Muscle layer of duodenum (tissue), 2 donors: ENCODE measurements around the gene KCNQ5.

Experiments
- H3K27ac ChIP-seq: one replicate; pipeline ENCODE4 v1.7.0; 2013; ENCODE audit warnings: mild to moderate bottlenecking, low read length
- H3K27me3 ChIP-seq: one replicate; pipeline ENCODE4 v1.7.0; 2013; ENCODE audit warnings: low read depth, mild to moderate bottlenecking, control low read depth, low read length
- H3K36me3 ChIP-seq, 2 donors: one replicate each; pipeline ENCODE4 v1.7.0; 2013; ENCODE audit warnings: low read length in 2 of 2, control low read depth in 1 of 2, mild to moderate bottlenecking in 1 of 2; ENCODE audit not compliant: insufficient read depth in 2 of 2, control insufficient read depth in 1 of 2
- H3K4me1 ChIP-seq, 2 donors: one replicate each; pipeline ENCODE4 v1.7.0; 2013; ENCODE audit warnings: low read length in 2 of 2, mild to moderate bottlenecking in 2 of 2, control low read depth in 1 of 2, moderate library complexity in 1 of 2; ENCODE audit not compliant: insufficient read depth in 2 of 2, control insufficient read depth in 1 of 2
- H3K4me3 ChIP-seq, 2 donors: one replicate each; pipeline ENCODE4 v1.7.0; 2013; ENCODE audit warnings: low read length in 2 of 2, low read depth in 1 of 2, mild to moderate bottlenecking in 1 of 2
- H3K9me3 ChIP-seq, 2 donors: one replicate each; pipeline ENCODE4 v1.7.0; 2013; ENCODE audit warnings: low read length in 2 of 2, control low read depth in 1 of 2, mild to moderate bottlenecking in 1 of 2; ENCODE audit not compliant: control insufficient read depth in 1 of 2
- donor health status: healthy.

KCNQ5 gene

GRCh38 chr6:72642435-72642834 lies 20.6 kb downstream of the KCNQ5 start:
- no peak overlapping the region for H3K27ac ChIP-seq
- H3K9me3 ChIP-seq, result no peaks in the 10 kb centered on the region
- H3K27me3 ChIP-seq, result no peaks in the 10 kb centered on the region
- H3K4me1 ChIP-seq, result no peaks in the 10 kb centered on the region
- no peak overlapping the region for H3K4me3 ChIP-seq
- no peaks in the 10 kb centered on the region for H3K36me3 ChIP-seq

- Histone ChIP-seq H3K4me3 (no peak overlapping the region), H3K27me3 (no peaks in the 10 kb centered on the region), H3K4me1 (no peaks in the 10 kb centered on the region), H3K9me3 (no peaks in the 10 kb centered on the region), H3K27ac (no peak overlapping the region), H3K36me3 (no peaks in the 10 kb centered on the region)
Measured at GRCh38 chr6:72643214-72643613, 21.4 kb downstream of the KCNQ5 start.

- H3K27ac ChIP-seq, result no peak overlapping the region
- no peak overlapping the region for H3K4me3 ChIP-seq
- H3K9me3 ChIP-seq, result no peaks in the 10 kb centered on the region
Measured at GRCh38 chr6:72646604-72647485, 25.0 kb downstream of the KCNQ5 start.

DNA sequence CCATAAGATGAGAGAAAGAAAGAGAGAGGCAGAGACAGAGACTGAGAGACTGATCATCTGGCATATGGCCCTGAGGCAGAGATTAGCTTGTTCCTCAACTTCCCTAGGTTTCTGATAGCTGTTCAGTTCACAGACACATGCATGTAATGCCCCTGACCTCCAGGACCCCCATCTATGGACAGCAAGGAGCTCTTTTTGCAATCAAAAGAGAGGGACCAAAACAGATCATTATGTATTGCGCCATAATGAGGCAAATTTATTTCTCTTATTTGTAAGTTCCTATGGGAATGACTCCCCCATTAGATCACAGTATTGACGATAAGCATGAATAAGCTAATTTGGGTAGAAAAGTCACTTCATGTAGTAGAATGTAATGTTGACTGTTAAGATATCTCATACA lies 25.6 kb downstream of the KCNQ5 start:
- Histone ChIP-seq H3K36me3 (no peaks in the 10 kb centered on the region), H3K4me1 (no peaks in the 10 kb centered on the region), H3K4me3 (no peak overlapping the region), H3K27ac (no peak overlapping the region), H3K9me3 (no peaks in the 10 kb centered on the region), H3K27me3 (no peaks in the 10 kb centered on the region)

More at GRCh38 chr6:72646604-72647485, 25.0 kb downstream of the KCNQ5 start:
- Histone ChIP-seq H3K27me3 (no peaks in the 10 kb centered on the region), H3K4me1 (no peaks in the 10 kb centered on the region), H3K36me3 (no peaks in the 10 kb centered on the region)

DNA sequence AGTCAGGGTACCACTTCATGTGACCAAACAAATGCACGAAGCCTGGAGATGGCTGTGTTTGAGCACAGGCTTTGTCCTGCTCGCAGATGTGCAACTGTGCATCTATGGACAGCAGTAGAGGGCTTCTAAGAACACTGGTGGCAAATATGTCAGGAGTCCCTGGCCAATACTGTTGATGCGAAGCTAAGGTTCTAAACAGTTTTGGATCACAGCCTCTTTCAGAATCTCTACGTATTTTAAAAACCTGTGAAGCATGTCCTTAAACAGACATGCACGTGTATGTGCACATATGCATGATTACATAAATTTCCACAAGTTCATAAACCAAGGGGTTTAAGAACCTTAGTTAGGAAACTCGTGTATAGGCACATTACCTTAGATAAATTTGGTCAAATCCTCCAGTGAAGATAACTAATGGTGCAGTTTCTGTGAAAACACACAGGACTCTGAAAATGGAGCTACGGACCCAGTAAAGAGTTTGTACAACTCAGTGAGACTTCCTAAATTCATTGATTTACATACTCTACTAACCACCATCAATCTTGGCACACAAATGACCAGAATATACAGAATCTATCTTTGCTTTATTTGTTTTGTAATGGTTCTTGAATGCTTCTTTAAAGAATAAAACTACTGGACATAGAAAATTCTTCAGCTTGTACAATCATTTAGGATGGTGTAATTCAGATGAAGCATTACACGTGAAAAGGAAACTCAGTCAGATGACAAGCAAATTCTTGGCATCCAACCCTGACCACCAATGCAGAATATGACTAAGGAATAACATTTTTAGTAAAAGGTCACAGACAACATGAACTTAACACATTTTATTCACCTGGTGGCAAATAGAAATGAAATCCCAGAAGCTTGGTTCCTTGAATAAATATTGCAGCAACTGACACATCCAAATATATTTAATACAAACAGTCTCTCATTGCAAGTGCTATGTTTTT lies 27.4 kb downstream of the KCNQ5 start:
- H3K27me3 ChIP-seq, result no peaks in the 10 kb centered on the region
- no peaks in the 10 kb centered on the region for H3K9me3 ChIP-seq
- H3K27ac ChIP-seq, result no peak overlapping the region
- no peak overlapping the region for H3K4me3 ChIP-seq
- no peaks in the 10 kb centered on the region for H3K36me3 ChIP-seq
- no peaks in the 10 kb centered on the region for H3K4me1 ChIP-seq

DNA sequence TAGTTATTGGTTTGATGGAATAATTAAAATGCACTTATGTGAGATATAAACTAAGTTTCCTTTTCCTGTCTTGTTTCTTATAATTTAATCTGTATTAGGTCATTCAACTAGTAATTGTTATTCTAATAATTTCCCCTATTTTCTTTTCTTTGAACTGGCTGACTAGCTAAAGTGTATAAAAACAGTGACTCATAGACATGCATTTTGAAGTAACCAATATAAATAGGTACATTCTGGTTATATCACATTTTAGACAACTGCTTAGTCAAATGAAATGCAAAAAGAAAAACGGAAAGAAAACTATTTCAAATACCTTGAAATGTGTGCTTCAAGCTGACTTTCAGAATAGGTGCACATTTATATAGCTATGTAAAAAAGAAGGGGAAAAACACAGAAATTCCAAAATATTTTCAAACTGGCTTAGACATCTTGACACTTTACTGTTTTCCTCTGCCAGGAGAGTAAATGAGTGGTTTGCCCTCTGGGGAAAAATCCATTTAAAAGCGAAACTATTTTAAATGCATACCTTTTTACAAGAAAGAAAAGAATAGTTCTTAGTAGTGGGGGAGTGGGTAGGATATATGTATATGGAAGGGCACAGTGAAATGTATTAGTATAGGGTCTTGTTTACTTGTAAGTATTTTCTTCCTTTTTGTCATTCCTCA lies 28.3 kb downstream of the KCNQ5 start:
- H3K27me3 ChIP-seq, result no peaks in the 10 kb centered on the region
- no peaks in the 10 kb centered on the region for H3K9me3 ChIP-seq
- H3K27ac ChIP-seq, result no peak overlapping the region
- no peaks in the 10 kb centered on the region for H3K4me1 ChIP-seq
- no peak overlapping the region for H3K4me3 ChIP-seq
- H3K36me3 ChIP-seq, result no peaks in the 10 kb centered on the region

DNA sequence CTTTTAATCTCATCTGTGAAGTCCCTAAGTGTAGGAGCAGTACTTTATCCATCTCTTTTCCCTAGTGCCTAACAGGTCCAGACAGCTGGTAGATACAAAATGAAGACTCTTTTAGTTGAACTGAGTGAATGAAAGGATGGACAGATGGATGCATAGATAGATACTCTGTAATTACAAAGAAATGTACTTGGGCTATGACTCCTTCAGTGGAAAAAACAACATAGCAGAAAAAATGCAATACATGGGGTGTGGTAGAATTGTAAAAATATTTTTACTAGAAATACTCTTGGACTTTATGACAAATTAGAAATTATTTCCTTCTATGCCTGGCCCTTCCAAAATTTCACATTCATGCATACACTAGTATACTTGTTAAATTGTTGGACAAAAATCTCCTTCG lies 29.3 kb downstream of the KCNQ5 start:
- no peak overlapping the region for H3K27ac ChIP-seq
- H3K4me1 ChIP-seq, result no peaks in the 10 kb centered on the region
- H3K27me3 ChIP-seq, result no peaks in the 10 kb centered on the region
- no peaks in the 10 kb centered on the region for H3K36me3 ChIP-seq
- H3K4me3 ChIP-seq, result no peak overlapping the region
- no peaks in the 10 kb centered on the region for H3K9me3 ChIP-seq

DNA sequence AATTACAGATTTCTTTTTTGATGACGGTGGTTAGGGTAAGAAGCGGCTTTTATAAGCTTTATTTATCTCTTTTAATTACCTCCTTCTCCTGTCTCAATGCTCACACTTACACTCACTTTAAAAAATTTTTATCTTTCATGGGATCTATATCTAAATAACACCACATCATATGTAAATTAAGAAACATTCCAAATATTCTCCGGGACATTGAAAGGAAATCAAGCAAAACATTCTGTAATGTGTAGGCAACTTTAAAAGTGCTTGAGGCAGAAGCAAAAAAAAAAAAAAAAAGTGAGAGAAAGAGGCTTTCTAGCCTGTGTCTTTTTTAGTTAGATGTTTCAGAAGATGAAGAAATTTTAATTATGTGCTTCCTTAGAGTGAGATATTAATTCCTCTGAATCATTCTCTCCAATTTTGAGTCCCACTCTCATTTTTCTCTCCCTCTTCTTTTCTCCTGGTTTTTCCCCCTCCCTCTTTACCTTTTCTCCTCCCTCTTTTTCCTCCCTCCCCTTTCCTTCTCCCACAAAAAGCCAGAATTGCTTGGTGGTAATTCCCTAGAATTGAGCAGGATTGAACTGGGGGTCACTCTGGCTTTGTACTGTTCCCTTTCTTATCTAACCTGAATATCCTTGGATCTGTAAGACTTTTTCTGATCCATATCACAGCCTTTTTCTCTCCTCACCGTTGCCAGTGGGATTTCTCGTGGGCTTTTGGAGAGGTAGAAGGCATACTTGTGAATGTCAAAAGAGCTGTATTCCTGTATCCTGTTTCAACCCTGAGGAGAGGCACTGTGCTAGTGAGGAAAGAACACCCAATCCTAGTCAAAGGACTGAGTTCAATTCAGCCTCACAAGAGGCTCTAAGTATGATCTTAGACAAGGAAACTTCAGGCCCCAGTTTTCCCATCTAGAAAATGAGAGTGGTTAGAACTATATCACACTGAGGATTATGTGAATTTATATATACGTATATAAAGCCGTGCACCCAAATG lies 30.4 kb downstream of the KCNQ5 start:
- H3K27ac ChIP-seq, result no peak overlapping the region
- H3K36me3 ChIP-seq, result no peaks in the 10 kb centered on the region
- no peaks in the 10 kb centered on the region for H3K9me3 ChIP-seq
- no peak overlapping the region for H3K4me3 ChIP-seq
- H3K27me3 ChIP-seq, result no peaks in the 10 kb centered on the region
- no peaks in the 10 kb centered on the region for H3K4me1 ChIP-seq

GRCh38 chr6:72653026-72653425 lies 31.2 kb downstream of the KCNQ5 start:
- H3K27ac ChIP-seq, result no peak overlapping the region

DNA sequence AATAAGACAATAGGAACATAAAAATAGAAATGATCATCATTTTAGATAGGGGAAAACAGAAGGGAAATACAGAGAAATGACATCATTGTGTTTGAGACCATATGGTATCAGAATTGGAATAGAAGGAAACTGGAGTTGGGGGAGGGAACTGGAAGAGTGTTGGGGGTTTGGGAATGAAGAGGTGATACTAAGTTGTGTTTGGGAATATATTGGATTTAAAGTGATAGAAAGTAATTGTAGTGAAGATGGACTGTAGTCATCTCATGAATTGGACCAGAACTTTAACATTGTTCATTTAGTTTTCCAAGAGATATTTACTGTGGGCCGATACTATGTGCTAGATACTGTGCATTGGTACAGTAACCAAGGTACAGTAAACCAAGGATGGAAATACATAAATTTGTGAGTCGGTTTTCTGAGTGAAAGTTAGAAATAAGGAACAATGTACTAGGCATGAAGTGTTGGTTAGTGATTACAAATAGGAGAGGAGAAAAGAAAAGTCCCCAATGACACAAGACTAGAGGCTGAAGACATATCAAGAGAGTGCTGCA lies 32.3 kb downstream of the KCNQ5 start:
- Histone ChIP-seq H3K9me3 (no peaks in the 10 kb centered on the region), H3K27me3 (no peaks in the 10 kb centered on the region), H3K4me1 (no peaks in the 10 kb centered on the region), H3K4me3 (no peak overlapping the region), H3K27ac (no peak overlapping the region), H3K36me3 (no peaks in the 10 kb centered on the region)

More at GRCh38 chr6:72653026-72653425, 31.2 kb downstream of the KCNQ5 start:
- H3K36me3 ChIP-seq, result no peaks in the 10 kb centered on the region
- no peaks in the 10 kb centered on the region for H3K4me1 ChIP-seq
- H3K4me3 ChIP-seq, result no peak overlapping the region
- no peaks in the 10 kb centered on the region for H3K27me3 ChIP-seq
- H3K9me3 ChIP-seq, result no peaks in the 10 kb centered on the region
